ENCODE data around the gene REX1BD.

DNA sequence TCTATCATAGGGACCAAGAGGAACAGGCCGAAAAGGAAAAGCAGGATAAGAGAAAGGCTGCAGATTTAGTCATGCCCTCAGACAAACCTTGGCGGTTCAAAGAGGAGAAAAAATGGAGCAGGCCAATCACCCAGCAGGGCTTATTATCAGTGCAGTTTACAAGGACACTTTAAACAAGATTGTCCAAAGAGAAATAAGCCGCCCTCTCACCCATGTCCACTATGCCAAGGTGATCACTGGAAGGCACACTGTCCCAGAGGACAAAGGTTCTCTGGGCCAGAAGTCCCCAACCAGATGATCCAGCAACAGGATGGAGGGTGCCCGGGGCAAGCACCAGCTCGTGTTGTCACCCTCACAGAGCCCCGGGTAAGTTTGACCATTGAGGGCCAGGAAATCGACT lies 8.3 kb upstream of the REX1BD start:
- TF ChIP-seq EZH2 (IDR thresholded peaks at IDR 0.05) (no peak), FOXP2 (optimal IDR thresholded peaks at IDR 0.05; ENCODE audit: control extremely low read depth, extremely low read length, insufficient read depth) (no peak), POLR2AphosphoS5 (IDR thresholded peaks at IDR 0.05; ENCODE audit: borderline replicate concordance, low read depth, low read length) (no peak)

Measured in SK-N-MC (cell line).